Panc1 (cell line): Measurements from ENCODE around the gene ENTPD3. TPM values are rescaled to one million over a fixed set of nuclear protein-coding genes. Genes with fewer than 3 reads are reported as not detected.

Source experiments
- ATAC-seq: fragments of 200-7000 bp; cut with Tn5 transposase; 2 replicates; pipeline ENCODE4 v1.9.1; 2020; ENCODE audit warnings: mild to moderate bottlenecking, moderate library complexity
- BruUV-seq: library from RNA; stranded (reverse); fragments of 400-500 nt; replicated peaks from 2 replicates; lab custom pipeline; 2021; lab: Mats Ljungman, UMichigan
- CTCF ChIA-PET: fragments of 300-600 bp; sonication (Branson Sonifier 250); formaldehyde crosslinking; loops from one replicate; lab custom pipeline; 2022; ENCODE audit warnings: antibody characterized with exemption; lab: Charles Lee
- POLR2A ChIA-PET: fragments of 300-600 bp; sonication (Branson Sonifier 250); formaldehyde crosslinking; loops from one replicate; lab custom pipeline; 2022; ENCODE audit warnings: antibody characterized with exemption; lab: Charles Lee
- DNase-seq: peaks from one replicate; pipeline ENCODE4 v3.0.0-alpha.2; 2010; ENCODE audit warnings: low read depth, low spot score
- H3K27ac ChIP-seq: 2 replicates; pipeline ENCODE4 v1.5.1; 2011; ENCODE audit warnings: mild to moderate bottlenecking, low read length, inconsistent platforms
- H3K27me3 ChIP-seq: fragments of 200-500 bp; sonication (Bioruptor generic); 2 replicates; pipeline ENCODE4 v1.6.0; 2014; ENCODE audit warnings: low read length, inconsistent platforms; ENCODE audit not compliant: control insufficient read depth, insufficient read depth
- H3K36me3 ChIP-seq: fragments of 200-500 bp; sonication (Bioruptor generic); 2 replicates; pipeline ENCODE4 v1.5.1; 2014; ENCODE audit warnings: inconsistent platforms, mild to moderate bottlenecking, low read length, moderate library complexity; ENCODE audit not compliant: control insufficient read depth, insufficient read depth
- H3K4me1 ChIP-seq: 2 replicates; pipeline ENCODE4 v1.5.1; 2011; ENCODE audit warnings: inconsistent platforms, mild to moderate bottlenecking, low read length, moderate library complexity; ENCODE audit not compliant: control insufficient read depth, insufficient read depth
- H3K4me3 ChIP-seq, 2 experiments: 2 replicates each; pipeline ENCODE4 v1.5.1; 2011 to 2012; ENCODE audit warnings: low read depth in 2 of 2, low read length in 2 of 2, mild to moderate bottlenecking in 2 of 2, inconsistent platforms in 1 of 2, moderate library complexity in 1 of 2
- H3K9me3 ChIP-seq: fragments of 200-500 bp; sonication (Bioruptor generic); 2 replicates; pipeline ENCODE4 v1.5.1; 2014; ENCODE audit warnings: low read depth, mild to moderate bottlenecking, inconsistent platforms, low read length, moderate library complexity; ENCODE audit not compliant: control insufficient read depth, insufficient read depth
- CTCF ChIP-seq: fragments of 450-650 bp; IDR thresholded peaks from 2 replicates; pipeline ENCODE4 v1.5.1; 2017; ENCODE audit warnings: mild to moderate bottlenecking
- POLR2AphosphoS5 ChIP-seq: IDR thresholded peaks from 2 replicates; pipeline ENCODE4 v1.6.1; 2012; ENCODE audit warnings: mild to moderate bottlenecking, low read depth, low read length, moderate library complexity
- REST ChIP-seq, 2 experiments: IDR thresholded peaks; 2 replicates each; pipeline ENCODE4 v1.6.1; 2011 to 2012; ENCODE audit warnings: low read depth in 2 of 2, control low read depth in 1 of 2, low read length in 1 of 2, mild to moderate bottlenecking in 1 of 2, moderate library complexity in 1 of 2; ENCODE audit not compliant: insufficient read depth in 1 of 2
- SIN3A ChIP-seq: IDR thresholded peaks from 2 replicates; pipeline ENCODE4 v1.6.1; 2012; ENCODE audit warnings: low read depth, mild to moderate bottlenecking, low read length, moderate library complexity, borderline replicate concordance; ENCODE audit not compliant: insufficient read depth
- TCF7L2 ChIP-seq: IDR thresholded peaks from 2 replicates; pipeline ENCODE4 v1.6.1; 2011; ENCODE audit warnings: mild to moderate bottlenecking, low read depth, low read length, inconsistent platforms
- in situ Hi-C: cut with HindIII; loops from 2 replicates; pipeline ENCODE4 v1.10.0; 2016; ENCODE audit warnings: low sequenced_read_pairs, low pct_unique_long_range_greater_than_20kb
- intact Hi-C: fragments of 100-400 bp; cut with micrococcal nuclease; formaldehyde crosslinking; loops from one replicate; pipeline ENCODE4 v1.10.0; 2022; ENCODE audit not compliant: unreplicated experiment
- total RNA-seq: library from RNA; stranded (reverse); gene quantifications from one replicate; pipeline ENCODE4 v1.2.1, GENCODE V29; 2021; ENCODE audit not compliant: unreplicated experiment

The ENTPD3 gene
- total RNA-seq, 1 experiment from 2014 or later = not detected

- H3K4me1 ChIP-seq = no peaks in the 10 kb centered on the region
- no peak overlapping the region for H3K27ac ChIP-seq
- BruUV-seq = no TSS peak
- H3K36me3 ChIP-seq = no peaks in the 10 kb centered on the region
- no peaks in the 10 kb centered on the region for H3K27me3 ChIP-seq
- ATAC-seq (no peak), DNase-seq (no peak)
- H3K4me3 ChIP-seq = no peak overlapping the region
- intact Hi-C loops (no loop called here), in situ Hi-C loops (no loop called here)
- ChIA-PET CTCF (no interaction called here), POLR2A (no interaction called here)
- TF ChIP-seq POLR2AphosphoS5 (no peak), CTCF (no peak), REST (IDR thresholded peaks at IDR 0.05; ENCODE audit: insufficient read depth in 1 of 2, low read depth in 2 of 2, low read length in 1 of 2) (no peak), TCF7L2 (no peak), SIN3A (no peak)
- no peaks in the 10 kb centered on the region for H3K9me3 ChIP-seq
Measured at GRCh38 chr3:40398346-40398745, 11.4 kb downstream of the ENTPD3 start.

- ATAC-seq = no peak
- H3K4me1 ChIP-seq = no peaks in the 10 kb centered on the region
- DNase-seq = no peak
- ChIA-PET POLR2A (no interaction called here), CTCF (no interaction called here)
- no peaks in the 10 kb centered on the region for H3K9me3 ChIP-seq
- no TSS peak for BruUV-seq
- H3K27me3 ChIP-seq = no peaks in the 10 kb centered on the region
- no peak overlapping the region for H3K27ac ChIP-seq
- no peak overlapping the region for H3K4me3 ChIP-seq
- no peaks in the 10 kb centered on the region for H3K36me3 ChIP-seq
- intact Hi-C loops (no loop called here), in situ Hi-C loops (no loop called here)
- TF ChIP-seq POLR2AphosphoS5 (no peak), CTCF (no peak), SIN3A (no peak), REST (IDR thresholded peaks at IDR 0.05; ENCODE audit: insufficient read depth in 1 of 2, low read depth in 2 of 2, low read length in 1 of 2) (no peak)
Measured at GRCh38 chr3:40404591-40405198, 17.7 kb downstream of the ENTPD3 start.
